ENCODE measurements around the gene TBPL1. TPM values are rescaled to one million over a fixed set of nuclear protein-coding genes. Genes with fewer than 3 reads are reported as not detected.

TBPL1 gene
- total RNA-seq, 2 donors from 2014 or later = 27.7 to 30.8 TPM

- Histone ChIP-seq H3K27ac (peak overlapping the region; percentile 93 to 94), H3K4me3 (peak overlapping the region; percentile 78 to 96), H3K9me3 (no peaks in the 10 kb centered on the region), H3K4me1 (replicated peaks) (peaks cover 2% of the 10 kb centered on the region), H3K36me3 (no peaks in the 10 kb centered on the region), H3K27me3 (replicated peaks; ENCODE audit: insufficient read depth) (no peaks in the 10 kb centered on the region)
- intact Hi-C loops (cut with DNase I) = no loop called here
- TF ChIP-seq POLR2A (IDR thresholded peaks at IDR 0.05) = no peak
- no peak for TF ChIP-seq POLR2AphosphoS5 (IDR thresholded peaks at IDR 0.05)
- no peak for TF ChIP-seq CTCF (IDR thresholded peaks at IDR 0.05)
- 52% methylated on average over 4 of the region's 4 CpGs for WGBS
- DNase-seq (ENCODE audit: low spot score) = no peak
These were observed 1.8 kb upstream of the TBPL1 start for GRCh38 chr6:133951227-133951626.

- no peaks in the 10 kb centered on the region for H3K9me3 ChIP-seq
- TF ChIP-seq CTCF (IDR thresholded peaks at IDR 0.05) = peak in 2 of 4 experiments; percentile 36 to 48
- TF ChIP-seq POLR2A (IDR thresholded peaks at IDR 0.05) = peak; percentile 23
- TF ChIP-seq POLR2AphosphoS5 (IDR thresholded peaks at IDR 0.05) = peak; percentile 19
- peaks cover 2% of the 10 kb centered on the region for H3K4me1 ChIP-seq (replicated peaks)
- DNase-seq (ENCODE audit: low spot score) = peak; percentile 59
- no peaks in the 10 kb centered on the region for H3K27me3 ChIP-seq (replicated peaks; ENCODE audit: insufficient read depth)
- peak overlapping the region; percentile 78 to 96 for H3K4me3 ChIP-seq
- H3K27ac ChIP-seq = peak overlapping the region; percentile 93 to 94
- WGBS = under 1% methylated on average over 58 of the region's 65 CpGs
- no peaks in the 10 kb centered on the region for H3K36me3 ChIP-seq
- intact Hi-C loops (cut with DNase I) = loop anchor here (1.0 kb wide), 1 partner anchor 21 kb away; no protein-coding TSS in a partner anchor
These were observed 876 bp upstream of the TBPL1 start for GRCh38 chr6:133951881-133952814.

GRCh38 chr6:133953634-133954415, 801 bp downstream of the TBPL1 start:
- 8% methylated on average over 23 of the region's 23 CpGs for WGBS
- Histone ChIP-seq H3K36me3 (no peaks in the 10 kb centered on the region), H3K4me3 (peak overlapping the region; percentile 78 to 96), H3K9me3 (no peaks in the 10 kb centered on the region), H3K27ac (peak overlapping the region; percentile 93 to 94), H3K4me1 (replicated peaks) (peaks cover 2% of the 10 kb centered on the region), H3K27me3 (replicated peaks; ENCODE audit: insufficient read depth) (no peaks in the 10 kb centered on the region)
- no peak for TF ChIP-seq POLR2AphosphoS5 (IDR thresholded peaks at IDR 0.05)
- TF ChIP-seq POLR2A (IDR thresholded peaks at IDR 0.05) = no peak
- peak; percentile 13 for DNase-seq (ENCODE audit: low spot score)
- intact Hi-C loops (cut with DNase I) = no loop called here

- TF ChIP-seq POLR2A (IDR thresholded peaks at IDR 0.05) (no peak), POLR2AphosphoS5 (IDR thresholded peaks at IDR 0.05) (no peak), CTCF (IDR thresholded peaks at IDR 0.05) (no peak)
- DNase-seq (ENCODE audit: low spot score) = no peak
- 80% methylated on average over 7 of the region's 7 CpGs for WGBS
- Histone ChIP-seq H3K9me3 (no peaks in the 10 kb centered on the region), H3K36me3 (no peaks in the 10 kb centered on the region), H3K4me1 (replicated peaks) (peaks cover 2% of the 10 kb centered on the region), H3K27ac (no peak overlapping the region), H3K4me3 (no peak overlapping the region), H3K27me3 (replicated peaks; ENCODE audit: insufficient read depth) (no peaks in the 10 kb centered on the region)
- intact Hi-C loops (cut with DNase I) = no loop called here
These were observed 1.9 kb downstream of the TBPL1 start for GRCh38 chr6:133954657-133955576.

Data from prostate gland (tissue), 2 donors.